8988T (cell line): Measurements from ENCODE around the gene PLK2.

Experiments
- DNase-seq: peaks from one replicate; pipeline ENCODE4 v3.0.0; 2011

PLK2 gene

GRCh38 chr5:58477760-58478376 lies 18.0 kb upstream of the PLK2 start:
- DNase-seq = no peak

- no peak for DNase-seq
These were observed 15.5 kb upstream of the PLK2 start for GRCh38 chr5:58475404-58475803.

- DNase-seq = no peak
These were observed 10.0 kb upstream of the PLK2 start for GRCh38 chr5:58469896-58470295.

GRCh38 chr5:58466939-58467338 lies 7.1 kb upstream of the PLK2 start:
- no peak for DNase-seq

GRCh38 chr5:58462623-58463230 lies 2.8 kb upstream of the PLK2 start:
- DNase-seq = no peak

GRCh38 chr5:58462154-58462553 lies 2.3 kb upstream of the PLK2 start:
- no peak for DNase-seq

- DNase-seq = peak; percentile 28
These were observed 923 bp upstream of the PLK2 start for GRCh38 chr5:58460732-58461286.

- no peak for DNase-seq
These were observed 512 bp downstream of the PLK2 start for GRCh38 chr5:58459146-58460001.

GRCh38 chr5:58458743-58459145 lies 1.1 kb downstream of the PLK2 start:
- DNase-seq = no peak

- no peak for DNase-seq
These were observed 1.6 kb downstream of the PLK2 start for GRCh38 chr5:58458141-58458742.

- no peak for DNase-seq
These were observed 2.8 kb downstream of the PLK2 start for GRCh38 chr5:58457050-58457449.

GRCh38 chr5:58456486-58456885 lies 3.4 kb downstream of the PLK2 start:
- DNase-seq = no peak

- DNase-seq = no peak
These were observed 3.9 kb downstream of the PLK2 start for GRCh38 chr5:58456026-58456425.

GRCh38 chr5:58455480-58455879 lies 4.4 kb downstream of the PLK2 start:
- no peak for DNase-seq

- DNase-seq = no peak
These were observed 4.8 kb downstream of the PLK2 start for GRCh38 chr5:58455066-58455465.

- DNase-seq = no peak
These were observed 5.9 kb downstream of the PLK2 start for GRCh38 chr5:58454025-58454424.

GRCh38 chr5:58453306-58453705 lies 6.6 kb downstream of the PLK2 start:
- no peak for DNase-seq

- no peak for DNase-seq
These were observed 7.2 kb downstream of the PLK2 start for GRCh38 chr5:58452566-58453258.

GRCh38 chr5:58451732-58452565 lies 7.9 kb downstream of the PLK2 start:
- DNase-seq = no peak

- DNase-seq = no peak
These were observed 8.9 kb downstream of the PLK2 start for GRCh38 chr5:58450811-58451629.

GRCh38 chr5:58450018-58450417 lies 9.9 kb downstream of the PLK2 start:
- no peak for DNase-seq
